C1 segment of cervical spinal cord (tissue), 14 donors: Measurements from ENCODE around the gene WNT11.
A peak's percentile ranks its signal among the peaks of the same experiment; 100 is the strongest.

Experiments
- DNase-seq, 14 donors: peaks; one replicate each; lab custom pipeline; 2025; lab: John Stamatoyannopoulos, UW

Gene WNT11

GRCh38 chr11:76219243-76219642 lies 12.9 kb upstream of the WNT11 start:
- DNase-seq = no peak

- DNase-seq = no peak
Observed at GRCh38 chr11:76218449-76219178, 12.3 kb upstream of the WNT11 start.

- no peak for DNase-seq
Observed at GRCh38 chr11:76217653-76218160, 11.4 kb upstream of the WNT11 start.

GRCh38 chr11:76216536-76217325 lies 10.4 kb upstream of the WNT11 start:
- DNase-seq = no peak

GRCh38 chr11:76215941-76216340 lies 9.6 kb upstream of the WNT11 start:
- no peak for DNase-seq

- DNase-seq = no peak
Observed at GRCh38 chr11:76214968-76215548, 8.8 kb upstream of the WNT11 start.

- no peak for DNase-seq
Observed at GRCh38 chr11:76214186-76214585, 7.9 kb upstream of the WNT11 start.

- DNase-seq = no peak
Observed at GRCh38 chr11:76212086-76213035, 6.1 kb upstream of the WNT11 start.

GRCh38 chr11:76210931-76211851 lies 4.9 kb upstream of the WNT11 start:
- no peak for DNase-seq

- peak in 1 of 14 donors; percentile 6 for DNase-seq
Observed at GRCh38 chr11:76209973-76210930, 4.0 kb upstream of the WNT11 start.

- no peak for DNase-seq
Observed at GRCh38 chr11:76209375-76209972, 3.2 kb upstream of the WNT11 start.

GRCh38 chr11:76208438-76209374 lies 2.4 kb upstream of the WNT11 start:
- DNase-seq = peak in 6 of 14 donors; percentile 7 to 35 (median 26)

- DNase-seq = peak in 10 of 14 donors; percentile 8 to 65 (median 28)
Observed at GRCh38 chr11:76207642-76208401, 1.5 kb upstream of the WNT11 start.

GRCh38 chr11:76206077-76206326 lies 300 bp downstream of the WNT11 start:
- DNase-seq = no peak

- DNase-seq = no peak
Observed at GRCh38 chr11:76205252-76206076, 838 bp downstream of the WNT11 start.

GRCh38 chr11:76203937-76204336 lies 2.4 kb downstream of the WNT11 start:
- no peak for DNase-seq
